ENCODE results near the gene MCU.
"Not testable (repeated sequence)": the region's sequence is repeated elsewhere in the genome, so short reads cannot be mapped to it uniquely, and the experiment has no call there.

Gene MCU

GRCh38 chr10:72663971-72664370, 28.0 kb upstream of the MCU start:
- DNase-seq (ENCODE audit: extremely low spot score) = no peak
- no peak for TF ChIP-seq CTCF (IDR thresholded peaks at IDR 0.05; ENCODE audit: control extremely low read depth, extremely low read depth, low read depth, missing control alignments)
- POLR2A ChIA-PET = no interaction called here
- CTCF ChIA-PET = interaction anchor here (2.2 kb wide), 1 partner anchor 16 kb away, joined by 5 read pairs; no protein-coding TSS in a partner anchor

GRCh38 chr10:72665925-72666324, 26.0 kb upstream of the MCU start:
- no peak for DNase-seq (ENCODE audit: extremely low spot score)
- POLR2A ChIA-PET = no interaction called here
- no peak for TF ChIP-seq CTCF (IDR thresholded peaks at IDR 0.05; ENCODE audit: control extremely low read depth, extremely low read depth, low read depth, missing control alignments)
- CTCF ChIA-PET = no interaction called here

- ChIA-PET POLR2A (no interaction called here), CTCF (interaction anchor here (1.4 to 1.6 kb wide), 2 partner anchors 11 to 65 kb away, joined by 4 to 5 read pairs; no protein-coding TSS in a partner anchor)
- no peak for TF ChIP-seq CTCF (IDR thresholded peaks at IDR 0.05; ENCODE audit: control extremely low read depth, extremely low read depth, low read depth, missing control alignments)
- DNase-seq (ENCODE audit: extremely low spot score) = no peak
Observed at GRCh38 chr10:72667207-72667864, 24.6 kb upstream of the MCU start.

GRCh38 chr10:72673280-72673679, 18.7 kb upstream of the MCU start:
- no peak for TF ChIP-seq CTCF (IDR thresholded peaks at IDR 0.05; ENCODE audit: control extremely low read depth, extremely low read depth, low read depth, missing control alignments)
- POLR2A ChIA-PET = no interaction called here
- CTCF ChIA-PET = no interaction called here
- no peak for DNase-seq (ENCODE audit: extremely low spot score)

GRCh38 chr10:72674174-72674573, 17.8 kb upstream of the MCU start:
- CTCF ChIA-PET; DNase-seq (ENCODE audit: extremely low spot score); POLR2A ChIA-PET: not testable (repeated sequence)

GRCh38 chr10:72679838-72680241, 12.1 kb upstream of the MCU start:
- POLR2A ChIA-PET = no interaction called here
- DNase-seq (ENCODE audit: extremely low spot score) = no peak
- CTCF ChIA-PET = interaction anchor here (1.6 kb wide), 1 partner anchor 16 kb away, joined by 5 read pairs; no protein-coding TSS in a partner anchor
- no peak for TF ChIP-seq CTCF (IDR thresholded peaks at IDR 0.05; ENCODE audit: control extremely low read depth, extremely low read depth, low read depth, missing control alignments)

- POLR2A ChIA-PET = no interaction called here
- CTCF ChIA-PET = interaction anchor here (1.1 to 1.7 kb wide), 3 partner anchors 9 to 36 kb away, joined by 3 to 5 read pairs (median 4); partner anchors contain the start of gene MCU
- no peak for TF ChIP-seq CTCF (IDR thresholded peaks at IDR 0.05; ENCODE audit: control extremely low read depth, extremely low read depth, low read depth, missing control alignments)
- DNase-seq (ENCODE audit: extremely low spot score) = no peak
Observed at GRCh38 chr10:72682638-72683037, 9.3 kb upstream of the MCU start.

Data from GM10248 (cell line).